Activated T-cell treated with anti-CD3 and anti-CD28 coated beads, Interleukin-2, amount 50 U/mL, for 72 hours (primary cell): ENCODE results near the gene KRT6B. TPM values are rescaled to one million over a fixed set of nuclear protein-coding genes. Genes with fewer than 3 reads are reported as not detected.

ENCODE experiments used
- ATAC-seq, 2 donors: fragments of 150-1000 bp; cut with Tn5 transposase; replicated peaks in 1 of 2; 2 replicates each; pipeline ENCODE4 v1.10.0; 2021; ENCODE audit warnings: moderate library complexity in 2 of 2, mild to moderate bottlenecking in 1 of 2
- DNase-seq, 2 donors: peaks; one replicate each; pipeline ENCODE4 v3.0.0; 2021 to 2022; ENCODE audit warnings: mixed read lengths in 1 of 2
- H3K27ac Mint-ChIP-seq: one replicate; pipeline ENCODE4 v1.8.0; 2022; ENCODE audit warnings: mild to moderate bottlenecking, moderate library complexity, mixed read lengths
- H3K27me3 Mint-ChIP-seq: one replicate; pipeline ENCODE4 v1.8.0; 2022; ENCODE audit warnings: low read depth, mixed read lengths
- H3K36me3 Mint-ChIP-seq, 2 donors: one replicate each; pipeline ENCODE4 v1.8.0; 2022; ENCODE audit warnings: mixed read lengths in 2 of 2, mild to moderate bottlenecking in 1 of 2; ENCODE audit not compliant: insufficient read depth in 2 of 2
- H3K4me1 Mint-ChIP-seq: one replicate; pipeline ENCODE4 v1.8.0; 2022; ENCODE audit warnings: low read depth, mixed read lengths
- H3K4me3 Mint-ChIP-seq, 2 donors: one replicate each; pipeline ENCODE4 v1.8.0; 2022; ENCODE audit warnings: mild to moderate bottlenecking in 2 of 2, mixed read lengths in 2 of 2, moderate library complexity in 2 of 2
- H3K9me3 Mint-ChIP-seq, 2 donors: one replicate each; pipeline ENCODE4 v1.8.0; 2022; ENCODE audit warnings: mixed read lengths in 2 of 2
- total RNA-seq, 2 donors: library from RNA; stranded (reverse); gene quantifications; one replicate each; pipeline ENCODE4 v1.2.3, GENCODE V29; 2022

The KRT6B gene
- total RNA-seq, 2 donors from 2014 or later: not detected

DNA sequence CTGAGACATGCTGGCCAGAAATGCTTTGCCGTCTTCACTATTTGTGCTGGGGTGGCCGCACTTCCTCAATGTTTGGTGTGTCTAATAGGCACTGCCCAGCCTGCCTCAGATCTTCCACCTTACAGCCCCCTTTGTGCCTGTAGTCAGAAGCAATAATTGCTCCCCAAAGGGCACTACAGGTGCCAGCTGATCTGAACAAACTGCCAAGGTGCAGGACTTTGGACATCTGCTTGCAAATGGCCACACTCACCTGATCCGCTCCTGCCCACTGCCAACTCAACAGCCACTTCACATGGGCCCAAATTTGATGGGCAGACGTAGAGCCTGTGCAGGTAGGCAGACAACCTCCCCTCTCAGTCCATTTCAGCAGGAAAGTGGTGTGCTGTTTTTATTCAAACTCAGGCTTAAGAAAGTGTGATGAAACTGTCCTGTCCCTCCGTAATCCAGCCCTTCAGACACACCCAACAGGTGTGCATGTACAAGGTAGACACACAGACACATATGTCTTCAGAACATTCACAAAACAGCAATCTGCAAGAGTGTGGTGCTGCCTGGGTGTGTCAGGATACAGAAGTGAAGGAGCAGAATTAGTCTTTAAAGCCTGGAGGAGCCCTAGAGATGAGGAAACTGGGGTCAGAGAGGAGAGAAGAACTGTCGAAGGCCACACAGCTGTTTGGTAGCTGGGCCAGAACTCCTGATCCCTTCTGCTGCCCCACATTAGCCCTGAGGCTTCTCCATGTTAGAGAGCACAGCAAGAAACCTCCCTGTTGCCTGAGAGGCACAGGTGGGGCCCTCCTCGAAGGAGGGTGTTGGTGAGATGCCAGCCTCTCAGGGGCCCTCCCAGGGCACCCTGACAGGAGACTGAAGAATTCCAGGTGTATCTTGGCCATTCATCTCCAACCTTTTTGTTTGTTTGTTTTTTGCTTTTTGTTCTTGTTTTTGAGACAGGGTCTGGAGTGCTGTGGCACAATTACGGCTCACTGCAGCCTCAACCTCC, 13.3 kb downstream of the KRT6B start:
- no peak for DNase-seq
- Mint-ChIP-seq H3K36me3 (no peaks in the 10 kb centered on the region), H3K9me3 (no peaks in the 10 kb centered on the region), H3K4me3 (no peak overlapping the region), H3K4me1 (no peaks in the 10 kb centered on the region), H3K27me3 (peaks cover 41% of the 10 kb centered on the region), H3K27ac (no peak overlapping the region)
- ATAC-seq: no peak

DNA sequence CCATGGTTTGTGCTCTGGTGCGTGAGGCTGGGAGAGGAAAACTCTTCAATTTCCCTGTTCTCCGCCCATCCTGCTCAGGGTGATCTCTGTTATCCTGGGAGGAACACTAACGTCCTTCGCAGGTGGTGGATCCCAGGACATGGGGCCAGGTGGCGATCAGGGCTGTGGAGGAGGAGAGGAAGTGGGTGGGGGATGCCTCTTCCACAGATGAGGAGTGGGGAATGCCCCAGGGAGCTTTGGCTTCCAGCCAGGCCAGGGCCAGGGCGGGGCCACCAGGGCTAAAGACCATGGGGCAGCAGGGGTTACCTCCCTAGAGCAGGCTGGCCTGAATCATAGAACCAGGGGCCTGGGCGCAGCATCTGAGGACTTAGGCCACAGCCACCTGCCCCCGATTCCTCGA, 14.4 kb downstream of the KRT6B start:
- ATAC-seq (no peak), DNase-seq (no peak)
- Mint-ChIP-seq H3K36me3 (no peaks in the 10 kb centered on the region), H3K9me3 (no peaks in the 10 kb centered on the region), H3K4me3 (no peak overlapping the region), H3K4me1 (no peaks in the 10 kb centered on the region), H3K27me3 (peaks cover 30% of the 10 kb centered on the region), H3K27ac (no peak overlapping the region)

DNA sequence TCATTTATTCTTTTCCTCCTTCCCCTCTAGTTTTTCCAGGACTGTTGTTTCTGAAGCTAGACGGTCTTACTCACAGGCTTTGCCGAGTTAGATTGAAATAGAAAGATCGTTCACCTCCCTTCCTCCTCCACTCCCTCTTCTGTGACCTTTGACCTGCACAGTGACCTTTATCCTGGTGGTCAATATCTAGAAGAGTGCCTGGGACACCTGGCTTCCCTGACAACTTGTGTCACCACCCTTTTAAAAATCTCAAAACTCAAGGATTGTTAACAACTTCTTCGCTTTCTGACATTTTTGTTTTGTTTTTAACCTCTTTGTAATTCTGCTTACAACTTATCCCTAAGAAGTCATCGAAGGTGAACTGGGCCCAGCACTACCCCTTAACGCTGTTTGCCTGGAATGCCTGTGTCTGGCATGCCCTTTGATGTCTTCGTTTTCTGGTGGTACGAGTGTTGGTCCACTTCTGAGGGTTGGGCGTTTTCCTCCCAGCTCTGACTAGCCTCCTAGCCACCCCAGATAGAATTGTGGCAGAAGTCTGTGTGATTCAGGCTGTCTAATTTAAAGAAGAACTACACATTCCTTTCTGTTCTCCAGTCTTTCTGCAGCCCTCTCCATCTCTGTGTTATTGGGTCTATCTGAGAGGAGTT, 15.0 kb downstream of the KRT6B start:
- H3K27ac Mint-ChIP-seq: no peak overlapping the region
- no peak for ATAC-seq
- peaks cover 24% of the 10 kb centered on the region for H3K27me3 Mint-ChIP-seq
- H3K9me3 Mint-ChIP-seq: no peaks in the 10 kb centered on the region
- H3K4me1 Mint-ChIP-seq: no peaks in the 10 kb centered on the region
- H3K36me3 Mint-ChIP-seq: no peaks in the 10 kb centered on the region
- no peak for DNase-seq
- H3K4me3 Mint-ChIP-seq: no peak overlapping the region

DNA sequence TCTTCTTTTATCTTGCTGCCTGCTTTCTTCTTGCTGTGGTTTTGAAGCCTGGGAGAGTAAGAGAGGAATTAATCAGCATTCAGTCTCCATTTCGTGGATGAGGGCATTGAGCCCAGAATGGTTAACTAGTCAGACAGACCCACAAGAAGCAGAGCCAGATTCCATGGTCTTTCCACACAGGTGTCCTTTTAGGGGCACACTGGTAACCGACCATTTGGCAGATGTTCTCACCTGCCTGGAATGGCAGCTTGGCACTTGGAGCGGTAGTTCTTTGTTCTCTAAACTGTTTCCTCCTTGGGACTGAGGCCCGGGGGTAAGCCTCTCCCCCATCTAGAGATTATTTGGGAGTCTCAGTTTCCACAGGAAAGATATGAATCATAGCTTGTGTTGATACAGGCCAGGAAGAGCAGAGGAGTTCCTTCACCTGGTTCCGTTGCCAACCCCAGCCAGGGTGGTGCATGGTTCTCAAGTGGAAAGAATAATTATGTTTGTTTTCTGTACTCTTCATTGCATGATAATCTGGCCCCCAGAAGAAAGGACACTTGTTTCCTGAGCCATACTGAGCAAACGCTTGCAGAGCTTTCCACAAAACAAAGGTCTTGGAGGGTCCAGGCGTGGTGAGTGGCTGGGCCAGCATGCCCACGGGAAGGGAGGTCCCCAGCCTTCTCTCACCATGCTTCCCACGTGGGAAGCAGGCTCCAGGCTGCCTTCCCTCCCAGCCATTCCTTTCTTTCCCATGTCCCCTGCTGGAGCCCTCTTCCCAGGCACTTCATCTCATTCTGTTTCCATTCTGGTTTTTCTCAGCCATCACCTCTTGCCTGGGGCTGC, 15.7 kb downstream of the KRT6B start:
- ATAC-seq: no peak
- no peak overlapping the region for H3K4me3 Mint-ChIP-seq
- H3K27me3 Mint-ChIP-seq: peaks cover 19% of the 10 kb centered on the region
- no peaks in the 10 kb centered on the region for H3K9me3 Mint-ChIP-seq
- H3K27ac Mint-ChIP-seq: no peak overlapping the region
- no peaks in the 10 kb centered on the region for H3K4me1 Mint-ChIP-seq
- H3K36me3 Mint-ChIP-seq: no peaks in the 10 kb centered on the region
- no peak for DNase-seq

DNA sequence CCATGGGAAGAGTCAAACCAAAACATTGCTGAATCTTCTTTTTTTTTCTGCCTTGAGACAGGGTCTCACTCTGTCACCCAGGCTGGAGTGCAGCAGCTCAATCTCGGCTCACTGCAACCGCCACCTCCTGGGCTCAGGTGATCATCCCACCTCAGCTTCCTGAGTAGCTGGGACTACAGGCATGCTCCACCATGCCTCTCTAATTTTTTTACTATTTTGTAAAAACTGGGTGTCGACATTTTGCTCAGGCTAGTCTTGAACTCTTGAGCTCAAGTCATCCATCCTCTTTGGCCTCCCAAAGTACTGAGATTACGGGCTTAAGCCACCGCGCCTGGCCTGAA, 16.3 kb downstream of the KRT6B start:
- DNase-seq (no peak), ATAC-seq (no peak)
- Mint-ChIP-seq H3K9me3 (no peaks in the 10 kb centered on the region), H3K36me3 (no peaks in the 10 kb centered on the region), H3K4me1 (no peaks in the 10 kb centered on the region), H3K27ac (no peak overlapping the region), H3K27me3 (peaks cover 24% of the 10 kb centered on the region), H3K4me3 (no peak overlapping the region)

DNA sequence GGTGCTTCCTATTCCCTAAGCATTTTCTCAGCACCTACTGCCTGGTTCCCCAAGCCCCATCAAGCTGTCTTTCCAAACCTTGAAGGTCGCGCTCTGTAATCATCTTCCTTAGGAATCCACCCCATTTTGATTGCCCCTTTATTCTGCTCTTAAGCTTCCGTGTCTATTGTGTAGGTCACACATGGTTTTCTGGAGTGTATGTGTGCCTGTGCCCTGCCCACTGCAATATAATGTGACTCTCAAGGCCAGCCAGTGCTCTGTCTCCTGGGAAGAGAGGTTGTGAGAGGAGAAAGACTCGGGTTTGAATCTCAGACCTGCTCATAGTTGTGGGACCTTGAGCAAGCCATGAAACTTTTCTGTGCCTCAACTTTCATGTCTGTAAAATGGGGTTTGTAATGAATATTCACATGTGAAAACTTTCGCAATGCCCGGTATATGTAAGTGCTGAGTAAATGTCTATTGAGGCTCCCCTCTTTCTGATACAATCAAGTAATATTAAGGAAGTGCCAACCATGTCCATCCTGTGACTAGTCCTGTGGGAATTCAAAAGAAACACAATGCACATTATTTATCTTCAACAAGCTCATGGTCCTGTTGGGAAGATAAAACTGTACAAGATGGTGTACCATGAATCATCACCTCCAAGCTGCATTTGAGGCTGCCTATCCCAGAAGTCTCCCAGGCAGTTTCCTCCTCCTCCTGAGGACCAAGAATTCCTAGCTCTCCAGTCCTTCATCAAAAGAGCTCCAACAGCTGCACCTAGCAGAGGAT, 17.0 kb downstream of the KRT6B start:
- Mint-ChIP-seq H3K27ac (no peak overlapping the region), H3K4me3 (no peak overlapping the region), H3K9me3 (no peaks in the 10 kb centered on the region), H3K4me1 (no peaks in the 10 kb centered on the region), H3K27me3 (peaks cover 22% of the 10 kb centered on the region), H3K36me3 (no peaks in the 10 kb centered on the region)
- DNase-seq: no peak
- ATAC-seq: no peak

- ATAC-seq: no peak
- DNase-seq: no peak
- no peaks in the 10 kb centered on the region for H3K36me3 Mint-ChIP-seq
- peaks cover 20% of the 10 kb centered on the region for H3K27me3 Mint-ChIP-seq
- H3K4me1 Mint-ChIP-seq: no peaks in the 10 kb centered on the region
- no peak within 1 kb of the TSS for H3K27ac Mint-ChIP-seq
- H3K4me3 Mint-ChIP-seq: no peak within 1 kb of the TSS
- no peaks in the 10 kb centered on the region for H3K9me3 Mint-ChIP-seq
These were observed 17.7 kb downstream of the KRT6B start, which contains the start of gene KRT75 for GRCh38 chr12:52434081-52434733. KRT75 (minus strand) TSS chr12:52434371; CDS start chr12:52434304, 67 bp downstream.

GRCh38 chr12:52433501-52434080, 18.4 kb downstream of the KRT6B start:
- Mint-ChIP-seq H3K27me3 (peaks cover 26% of the 10 kb centered on the region), H3K4me3 (no peak overlapping the region), H3K4me1 (no peaks in the 10 kb centered on the region), H3K9me3 (no peaks in the 10 kb centered on the region), H3K36me3 (no peaks in the 10 kb centered on the region), H3K27ac (no peak overlapping the region)
- DNase-seq (no peak), ATAC-seq (no peak)

DNA sequence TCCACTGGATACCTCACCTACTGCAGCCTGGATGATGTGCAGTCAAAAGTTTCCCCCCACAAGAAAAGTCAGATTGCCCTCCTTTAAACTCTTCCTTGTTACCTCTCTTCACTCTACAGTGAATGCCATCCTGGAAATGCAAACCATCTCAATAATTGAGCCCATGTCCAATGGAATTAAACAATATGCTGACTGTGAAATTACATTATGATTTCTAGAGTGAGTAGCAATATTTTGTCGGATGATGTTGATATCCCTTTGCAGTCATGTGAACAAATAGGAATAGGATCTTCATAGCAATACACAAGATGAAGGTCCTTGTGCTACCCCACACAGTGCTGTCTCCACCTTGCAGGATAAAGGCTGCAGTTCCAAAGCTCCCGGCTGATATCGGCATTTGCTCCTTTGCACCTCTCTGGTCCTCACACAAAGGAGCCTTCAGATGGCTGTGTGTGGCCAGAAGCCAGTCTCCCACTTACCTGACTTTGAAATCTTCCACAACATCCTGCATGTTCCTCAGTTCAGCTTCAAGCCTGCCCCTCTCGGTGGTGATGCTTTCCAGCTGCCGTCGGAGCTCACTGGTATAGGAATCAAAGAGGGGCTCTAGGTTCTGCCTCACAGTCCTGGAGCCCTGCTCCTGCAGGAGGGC, 19.3 kb downstream of the KRT6B start:
- no peak for ATAC-seq
- Mint-ChIP-seq H3K36me3 (no peaks in the 10 kb centered on the region), H3K9me3 (no peaks in the 10 kb centered on the region), H3K27ac (no peak overlapping the region), H3K27me3 (peaks cover 31% of the 10 kb centered on the region), H3K4me1 (no peaks in the 10 kb centered on the region), H3K4me3 (no peak overlapping the region)
- DNase-seq: no peak

- no peaks in the 10 kb centered on the region for H3K36me3 Mint-ChIP-seq
- no peak for ATAC-seq
- H3K27me3 Mint-ChIP-seq: peaks cover 19% of the 10 kb centered on the region
These were observed 23.8 kb downstream of the KRT6B start for GRCh38 chr12:52428121-52428520.

GRCh38 chr12:52427083-52427482, 24.9 kb downstream of the KRT6B start:
- H3K27ac Mint-ChIP-seq: no peak overlapping the region
- no peaks in the 10 kb centered on the region for H3K4me1 Mint-ChIP-seq
- peaks cover 19% of the 10 kb centered on the region for H3K27me3 Mint-ChIP-seq
- DNase-seq (no peak), ATAC-seq (no peak)
- no peak overlapping the region for H3K4me3 Mint-ChIP-seq
- no peaks in the 10 kb centered on the region for H3K9me3 Mint-ChIP-seq
- no peaks in the 10 kb centered on the region for H3K36me3 Mint-ChIP-seq

More at GRCh38 chr12:52428121-52428520, 23.8 kb downstream of the KRT6B start:
- H3K4me3 Mint-ChIP-seq: no peak overlapping the region
- no peaks in the 10 kb centered on the region for H3K9me3 Mint-ChIP-seq
- no peaks in the 10 kb centered on the region for H3K4me1 Mint-ChIP-seq
- DNase-seq: no peak
- no peak overlapping the region for H3K27ac Mint-ChIP-seq
